Measurements from ENCODE around the gene HSD17B12. TPM values are rescaled to one million over a fixed set of nuclear protein-coding genes. Genes with fewer than 3 reads are reported as not detected.
"Not testable (repeated sequence)": the region's sequence is repeated elsewhere in the genome, so short reads cannot be mapped to it uniquely, and the experiment has no call there.

The HSD17B12 gene
- polyA plus RNA-seq, 1 donor from 2014 or later: 58.8 TPM

GRCh38 chr11:43676933-43677332 is 3.6 kb upstream of the HSD17B12 start:
- H3K4me3 ChIP-seq (ENCODE audit: low read length): no peak overlapping the region
- no peaks in the 10 kb centered on the region for H3K27me3 ChIP-seq (ENCODE audit: insufficient read depth, low read depth, low read length)
- H2AFZ ChIP-seq (ENCODE audit: low read depth, low read length): no peak overlapping the region
- no peaks in the 10 kb centered on the region for H3K9me3 ChIP-seq (ENCODE audit: low read length)
- no peak overlapping the region for H3K27ac ChIP-seq (ENCODE audit: low read length)
- H3K36me3 ChIP-seq (ENCODE audit: insufficient read depth, low read length): no peaks in the 10 kb centered on the region
- H3K4me2 ChIP-seq (ENCODE audit: low read length): no peak overlapping the region
- TF ChIP-seq REST (IDR thresholded peaks at IDR 0.05; ENCODE audit: borderline replicate concordance): no peak
- TF ChIP-seq EZH2 (IDR thresholded peaks at IDR 0.05; ENCODE audit: borderline replicate concordance, insufficient read depth, low read length, poor library complexity, severe bottlenecking): no peak
- no peak for TF ChIP-seq POLR2AphosphoS5 (IDR thresholded peaks at IDR 0.05)
- no peak for TF ChIP-seq TAF1 (IDR thresholded peaks at IDR 0.05; ENCODE audit: low read depth)
- TF ChIP-seq, protein P1, sequence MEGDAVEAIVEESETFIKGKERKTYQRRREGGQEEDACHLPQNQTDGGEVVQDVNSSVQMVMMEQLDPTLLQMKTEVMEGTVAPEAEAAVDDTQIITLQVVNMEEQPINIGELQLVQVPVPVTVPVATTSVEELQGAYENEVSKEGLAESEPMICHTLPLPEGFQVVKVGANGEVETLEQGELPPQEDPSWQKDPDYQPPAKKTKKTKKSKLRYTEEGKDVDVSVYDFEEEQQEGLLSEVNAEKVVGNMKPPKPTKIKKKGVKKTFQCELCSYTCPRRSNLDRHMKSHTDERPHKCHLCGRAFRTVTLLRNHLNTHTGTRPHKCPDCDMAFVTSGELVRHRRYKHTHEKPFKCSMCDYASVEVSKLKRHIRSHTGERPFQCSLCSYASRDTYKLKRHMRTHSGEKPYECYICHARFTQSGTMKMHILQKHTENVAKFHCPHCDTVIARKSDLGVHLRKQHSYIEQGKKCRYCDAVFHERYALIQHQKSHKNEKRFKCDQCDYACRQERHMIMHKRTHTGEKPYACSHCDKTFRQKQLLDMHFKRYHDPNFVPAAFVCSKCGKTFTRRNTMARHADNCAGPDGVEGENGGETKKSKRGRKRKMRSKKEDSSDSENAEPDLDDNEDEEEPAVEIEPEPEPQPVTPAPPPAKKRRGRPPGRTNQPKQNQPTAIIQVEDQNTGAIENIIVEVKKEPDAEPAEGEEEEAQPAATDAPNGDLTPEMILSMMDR (IDR thresholded peaks at IDR 0.05; ENCODE audit: poor library complexity, severe bottlenecking): no peak
- TF ChIP-seq EP300 (conservative IDR thresholded peaks at IDR 0.05; ENCODE audit: poor library complexity, severe bottlenecking): no peak
- TF ChIP-seq RAD21 (conservative IDR thresholded peaks at IDR 0.05): no peak
- no peak for TF ChIP-seq MXI1 (conservative IDR thresholded peaks at IDR 0.05; ENCODE audit: poor library complexity, severe bottlenecking)
- TF ChIP-seq SMC3 (conservative IDR thresholded peaks at IDR 0.05; ENCODE audit: poor library complexity): no peak
- H4K20me1 ChIP-seq (ENCODE audit: insufficient read depth): no peaks in the 10 kb centered on the region
- H3K9ac ChIP-seq (ENCODE audit: low read length): no peak overlapping the region
- no peaks in the 10 kb centered on the region for H3K79me2 ChIP-seq (replicated peaks; ENCODE audit: insufficient read depth, low read length)
- no peaks in the 10 kb centered on the region for H3K9me2 ChIP-seq (ENCODE audit: insufficient read depth, low read length)
- no peaks in the 10 kb centered on the region for H3F3A ChIP-seq (ENCODE audit: insufficient read depth, low read length, poor library complexity, severe bottlenecking)

DNA sequence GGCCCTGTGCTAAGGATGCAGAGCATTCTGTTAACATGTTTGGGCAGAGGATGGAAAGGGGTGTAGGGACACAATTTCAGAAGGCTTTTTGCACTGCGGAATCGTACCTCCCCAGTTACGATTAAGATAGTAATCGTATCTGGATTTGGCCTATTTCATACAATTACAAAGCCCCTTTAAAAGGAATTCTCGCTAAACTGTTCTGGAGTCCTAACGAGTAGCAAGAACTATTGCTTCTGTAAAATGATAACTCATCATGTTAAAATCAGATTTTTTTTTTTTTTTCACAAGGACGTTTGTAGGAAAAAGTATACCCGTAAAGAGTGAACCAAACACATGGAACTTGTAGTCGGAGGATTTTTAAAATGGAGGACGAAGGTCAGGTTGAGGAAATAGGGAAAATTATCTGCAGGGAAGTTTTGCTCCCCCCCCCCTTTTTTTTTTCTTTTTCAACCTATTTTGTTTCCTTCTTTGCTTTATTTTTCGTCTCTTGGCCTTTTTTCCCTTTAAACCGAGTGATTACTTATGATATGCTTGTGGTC is 934 bp downstream of the HSD17B12 start:
- Histone ChIP-seq H3K9me2 (ENCODE audit: insufficient read depth, low read length) (no peaks in the 10 kb centered on the region), H3K9ac (ENCODE audit: low read length) (peak overlapping the region; percentile 96), H3K27ac (ENCODE audit: low read length) (peak overlapping the region; percentile 98), H2AFZ (ENCODE audit: low read depth, low read length) (no peak overlapping the region), H3K9me3 (ENCODE audit: low read length) (no peaks in the 10 kb centered on the region), H3K4me3 (ENCODE audit: low read length) (peak overlapping the region; percentile 87), H3F3A (ENCODE audit: insufficient read depth, low read length, poor library complexity, severe bottlenecking) (no peaks in the 10 kb centered on the region), H3K79me2 (replicated peaks; ENCODE audit: insufficient read depth, low read length) (peaks cover 37% of the 10 kb centered on the region), H3K36me3 (ENCODE audit: insufficient read depth, low read length) (no peaks in the 10 kb centered on the region), H3K4me2 (ENCODE audit: low read length) (peak overlapping the region; percentile 93), H4K20me1 (ENCODE audit: insufficient read depth) (no peaks in the 10 kb centered on the region), H3K27me3 (ENCODE audit: insufficient read depth, low read depth, low read length) (no peaks in the 10 kb centered on the region)
- TF ChIP-seq, protein P1 (IDR thresholded peaks at IDR 0.05; ENCODE audit: poor library complexity, severe bottlenecking): no peak
- no peak for TF ChIP-seq REST (IDR thresholded peaks at IDR 0.05; ENCODE audit: borderline replicate concordance)
- no peak for TF ChIP-seq EP300 (conservative IDR thresholded peaks at IDR 0.05; ENCODE audit: poor library complexity, severe bottlenecking)

DNA sequence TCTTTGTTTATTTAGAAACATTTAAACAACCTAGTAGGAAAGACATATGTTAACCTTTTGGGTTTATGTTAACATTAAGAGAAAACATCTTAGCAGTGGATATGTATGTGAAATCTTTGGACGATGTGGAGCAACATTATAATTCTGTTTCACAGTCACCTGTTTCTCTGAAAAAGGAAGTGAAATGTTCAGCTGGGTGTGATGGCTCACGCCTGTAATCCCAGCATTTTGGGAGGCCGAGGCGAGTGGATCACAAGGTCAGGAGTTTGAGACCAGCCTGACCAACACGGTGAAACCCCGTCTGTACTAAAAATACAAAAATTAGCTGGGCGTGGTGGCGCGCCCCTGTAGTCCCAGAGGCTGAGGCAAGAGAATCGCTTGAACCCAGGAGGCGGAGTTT is 1.5 kb downstream of the HSD17B12 start:
- H3K36me3 ChIP-seq (ENCODE audit: insufficient read depth, low read length); H4K20me1 ChIP-seq (ENCODE audit: insufficient read depth); H3K27me3 ChIP-seq (ENCODE audit: insufficient read depth, low read depth, low read length); H2AFZ ChIP-seq (ENCODE audit: low read depth, low read length); H3F3A ChIP-seq (ENCODE audit: insufficient read depth, low read length, poor library complexity, severe bottlenecking); H3K9me2 ChIP-seq (ENCODE audit: insufficient read depth, low read length); H3K9me3 ChIP-seq (ENCODE audit: low read length): not testable (repeated sequence)
- Histone ChIP-seq H3K27ac (ENCODE audit: low read length) (peak overlapping the region; percentile 98), H3K4me2 (ENCODE audit: low read length) (peak overlapping the region; percentile 93), H3K9ac (ENCODE audit: low read length) (peak overlapping the region; percentile 96), H3K4me3 (ENCODE audit: low read length) (peak overlapping the region; percentile 87), H3K79me2 (replicated peaks; ENCODE audit: insufficient read depth, low read length) (peaks cover 37% of the 10 kb centered on the region)

Data from neural cell (in vitro differentiated cells).